ENCODE results near the gene NKX6-2. TPM values are rescaled to one million over a fixed set of nuclear protein-coding genes. Genes with fewer than 3 reads are reported as not detected.

NKX6-2 gene
- total RNA-seq, 4 donors from 2014 or later = 0.57 TPM; not detected in 3

DNA sequence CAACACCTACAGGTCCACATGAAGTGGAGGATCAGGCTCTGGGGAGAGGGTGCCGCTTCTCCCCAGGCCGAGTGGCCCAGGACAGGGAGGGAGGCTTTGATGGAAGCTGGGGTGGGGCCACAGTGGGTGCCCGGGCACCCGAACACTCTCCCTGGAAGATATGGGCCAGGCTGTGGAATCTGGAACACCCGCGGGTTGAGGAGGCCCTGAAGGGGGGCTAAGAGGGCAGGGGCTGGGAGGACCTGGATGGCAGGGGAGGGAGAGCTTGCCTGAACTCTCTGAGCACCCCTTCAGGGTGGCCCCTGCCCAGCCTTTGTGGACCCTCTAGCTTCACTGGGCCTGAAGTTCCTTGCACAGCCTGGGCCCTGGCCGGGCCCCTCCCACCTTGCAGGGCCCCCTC lies 4.5 kb upstream of the NKX6-2 start:
- no peak for DNase-seq
- 35% methylated on average over 5 of the region's 7 CpGs; no CpG with 5 or more reads in 1 of the 2 donors for WGBS, 2 donors
- Histone ChIP-seq H3K27ac (no peak overlapping the region), H3K9me3 (no peaks in the 10 kb centered on the region), H3K36me3 (no peaks in the 10 kb centered on the region), H3K4me3 (no peak overlapping the region), H3K4me1 (peaks cover 12 to 32% (median 26%) of the 10 kb centered on the region in 3 donors), H3K27me3 (peaks cover 21 to 88% (median 30%) of the 10 kb centered on the region in 4 donors)
- intact Hi-C loops (cut with DNase I) = no loop called here
- no peak for TF ChIP-seq POLR2A (IDR thresholded peaks at IDR 0.05)

DNA sequence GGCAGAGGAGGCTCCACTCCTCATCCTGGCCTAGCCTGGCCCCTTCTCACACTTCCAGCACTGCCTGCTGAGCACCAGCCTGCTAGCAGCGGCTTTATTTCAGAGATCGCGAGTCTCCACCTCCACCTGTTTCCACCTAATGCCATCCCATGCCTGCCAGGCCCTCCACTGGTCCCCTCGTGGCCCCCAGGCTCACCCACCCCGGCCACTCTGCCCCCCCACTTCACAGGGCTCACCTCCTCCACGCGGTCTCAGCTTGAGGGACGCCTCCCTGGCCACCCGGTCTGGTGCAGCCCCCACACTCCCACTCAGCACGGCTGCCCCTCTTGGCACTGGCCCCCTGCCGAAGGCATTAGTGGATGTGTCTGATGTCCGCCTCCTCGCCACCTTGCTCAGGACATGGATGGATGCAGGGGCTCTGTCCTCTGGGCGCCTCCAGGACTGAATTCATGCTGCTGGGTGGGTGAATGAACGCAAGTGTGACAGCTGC lies 3.8 kb upstream of the NKX6-2 start:
- Histone ChIP-seq H3K36me3 (no peaks in the 10 kb centered on the region), H3K4me1 (peaks cover 12 to 40% (median 27%) of the 10 kb centered on the region in 3 donors), H3K4me3 (no peak overlapping the region), H3K9me3 (peaks cover 0 to under 1% (median 0%) of the 10 kb centered on the region in 3 donors), H3K27me3 (peaks cover 24 to 91% (median 35%) of the 10 kb centered on the region in 4 donors), H3K27ac (no peak overlapping the region)
- no peak for DNase-seq
- intact Hi-C loops (cut with DNase I) = no loop called here
- TF ChIP-seq, protein P1, sequence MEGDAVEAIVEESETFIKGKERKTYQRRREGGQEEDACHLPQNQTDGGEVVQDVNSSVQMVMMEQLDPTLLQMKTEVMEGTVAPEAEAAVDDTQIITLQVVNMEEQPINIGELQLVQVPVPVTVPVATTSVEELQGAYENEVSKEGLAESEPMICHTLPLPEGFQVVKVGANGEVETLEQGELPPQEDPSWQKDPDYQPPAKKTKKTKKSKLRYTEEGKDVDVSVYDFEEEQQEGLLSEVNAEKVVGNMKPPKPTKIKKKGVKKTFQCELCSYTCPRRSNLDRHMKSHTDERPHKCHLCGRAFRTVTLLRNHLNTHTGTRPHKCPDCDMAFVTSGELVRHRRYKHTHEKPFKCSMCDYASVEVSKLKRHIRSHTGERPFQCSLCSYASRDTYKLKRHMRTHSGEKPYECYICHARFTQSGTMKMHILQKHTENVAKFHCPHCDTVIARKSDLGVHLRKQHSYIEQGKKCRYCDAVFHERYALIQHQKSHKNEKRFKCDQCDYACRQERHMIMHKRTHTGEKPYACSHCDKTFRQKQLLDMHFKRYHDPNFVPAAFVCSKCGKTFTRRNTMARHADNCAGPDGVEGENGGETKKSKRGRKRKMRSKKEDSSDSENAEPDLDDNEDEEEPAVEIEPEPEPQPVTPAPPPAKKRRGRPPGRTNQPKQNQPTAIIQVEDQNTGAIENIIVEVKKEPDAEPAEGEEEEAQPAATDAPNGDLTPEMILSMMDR (IDR thresholded peaks at IDR 0.05) = no peak
- no peak for TF ChIP-seq POLR2A (IDR thresholded peaks at IDR 0.05)
- WGBS, 2 donors = 58 to 68% methylated on average over 3 to 7 of the region's 15 CpGs

DNA sequence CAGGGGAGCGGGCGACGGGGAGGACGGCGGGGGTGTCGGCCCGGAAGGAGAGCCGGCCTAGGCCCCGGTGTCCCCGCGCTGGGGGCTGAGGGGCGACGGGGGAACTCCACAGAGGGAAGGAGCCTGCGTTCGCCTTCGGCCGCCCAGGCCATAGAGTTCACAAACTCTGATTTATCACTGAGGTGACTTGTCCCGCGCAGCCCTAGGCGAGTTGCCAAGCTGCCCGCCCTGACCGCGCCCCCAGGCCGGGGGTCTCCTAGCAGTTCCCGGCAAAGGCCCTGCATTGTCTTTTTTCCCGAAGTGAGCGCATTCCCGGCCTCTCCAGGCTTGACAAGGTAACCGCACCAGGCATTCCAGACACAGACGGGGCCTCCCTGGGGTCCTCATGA lies 2.9 kb upstream of the NKX6-2 start:
- Histone ChIP-seq H3K4me3 (no peak overlapping the region), H3K36me3 (no peaks in the 10 kb centered on the region), H3K9me3 (peaks cover 0 to 7% (median 0%) of the 10 kb centered on the region in 3 donors), H3K27me3 (peaks cover 26 to 91% (median 41%) of the 10 kb centered on the region in 4 donors), H3K4me1 (peaks cover 12 to 48% (median 27%) of the 10 kb centered on the region in 3 donors), H3K27ac (no peak overlapping the region)
- TF ChIP-seq POLR2A (IDR thresholded peaks at IDR 0.05) = no peak
- TF ChIP-seq, protein P1 (IDR thresholded peaks at IDR 0.05) = no peak
- 29% methylated on average over 4 of the region's 30 CpGs; no CpG with 5 or more reads in 1 of the 2 donors for WGBS, 2 donors
- intact Hi-C loops (cut with DNase I) = no loop called here
- DNase-seq = no peak

DNA sequence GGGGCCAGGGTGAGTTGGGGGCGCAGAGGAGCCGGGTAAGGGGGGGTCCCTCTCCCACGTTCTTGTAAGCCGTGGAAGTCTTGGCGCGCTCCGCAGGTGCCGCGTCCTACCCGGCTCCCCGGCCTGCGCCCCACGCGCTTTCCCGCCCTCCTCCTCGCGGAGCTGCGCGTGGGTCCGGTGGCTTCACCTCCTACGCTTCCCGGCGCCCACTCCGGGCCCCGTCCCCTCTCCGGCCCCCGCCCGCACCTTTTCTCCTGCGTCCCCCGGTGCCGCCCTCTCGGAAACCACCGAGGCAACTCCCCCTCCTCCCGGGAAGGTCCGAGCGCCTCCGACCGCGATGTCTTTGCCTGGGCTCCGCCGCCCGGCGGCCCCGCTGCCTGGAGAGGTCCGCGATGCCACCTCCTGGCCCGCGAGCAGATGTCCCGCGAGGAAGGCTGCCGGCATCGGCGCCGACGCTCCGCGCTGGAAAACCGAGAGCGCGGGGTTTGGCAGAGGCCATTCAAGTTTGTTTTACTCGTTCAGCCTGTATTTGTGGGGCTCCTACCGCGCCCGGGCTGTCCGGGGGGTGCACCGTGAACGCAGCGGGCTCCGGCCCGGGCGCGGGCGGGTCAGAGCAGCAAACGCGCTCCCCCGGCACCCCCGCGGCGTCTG lies 2.4 kb upstream of the NKX6-2 start:
- Histone ChIP-seq H3K4me1 (peaks cover 12 to 48% (median 27%) of the 10 kb centered on the region in 3 donors), H3K27me3 (peaks cover 26 to 91% (median 42%) of the 10 kb centered on the region in 4 donors), H3K27ac (no peak overlapping the region), H3K36me3 (no peaks in the 10 kb centered on the region), H3K9me3 (peaks cover 0 to 7% (median 0%) of the 10 kb centered on the region in 3 donors), H3K4me3 (peak overlapping the region in 2 of 4 donors; percentile 33 to 45)
- WGBS, 2 donors = 3 to 5% methylated on average over 8 to 27 of the region's 79 CpGs
- DNase-seq = no peak
- intact Hi-C loops (cut with DNase I) = no loop called here
- TF ChIP-seq, protein P1 (IDR thresholded peaks at IDR 0.05) = peak in 3 of 6 experiments; percentile 5 to 17 (median 10)
- TF ChIP-seq POLR2A (IDR thresholded peaks at IDR 0.05) = no peak

DNA sequence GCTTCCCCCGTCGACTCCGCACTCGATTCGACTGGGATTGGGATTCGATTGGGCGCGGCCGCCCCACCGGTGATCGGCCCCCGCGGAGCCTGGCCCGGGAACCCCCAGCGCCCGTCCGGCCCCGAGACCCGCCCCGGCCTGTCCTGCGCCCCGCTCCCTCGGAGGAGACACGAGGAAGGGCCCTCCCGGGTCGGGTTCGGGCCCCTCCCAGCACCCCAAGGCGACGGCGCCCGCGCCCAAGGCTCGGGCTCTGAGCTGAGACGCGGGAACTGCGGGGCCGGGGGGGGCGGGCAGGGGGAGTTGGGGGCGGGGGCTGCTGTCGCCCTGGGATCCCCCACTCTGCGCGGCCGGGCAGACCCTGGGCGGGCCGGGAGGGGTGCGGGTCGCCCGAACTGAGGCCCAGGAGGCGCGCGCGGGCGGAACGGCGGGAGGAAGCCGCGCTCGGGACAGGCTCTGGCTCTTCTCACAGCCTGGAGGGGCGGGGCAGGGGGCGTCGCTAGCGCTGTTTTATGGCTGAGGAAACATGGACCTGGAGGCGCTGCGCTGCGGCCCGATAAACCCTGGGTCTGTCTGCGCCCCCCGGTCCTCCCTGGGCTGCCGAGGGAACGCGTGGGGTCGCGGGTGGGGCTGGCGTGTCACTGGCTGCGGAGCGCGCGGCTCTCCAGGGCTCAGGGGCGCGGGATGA lies 1.7 kb upstream of the NKX6-2 start:
- Histone ChIP-seq H3K27me3 (peaks cover 26 to 90% (median 42%) of the 10 kb centered on the region in 4 donors), H3K4me1 (peaks cover 12 to 48% (median 27%) of the 10 kb centered on the region in 3 donors), H3K27ac (no peak overlapping the region), H3K9me3 (peaks cover 0 to 7% (median 0%) of the 10 kb centered on the region in 3 donors), H3K4me3 (peak overlapping the region in 3 of 4 donors; percentile 22 to 45 (median 33)), H3K36me3 (peaks cover 0 to 4% (median 0%) of the 10 kb centered on the region in 3 donors)
- WGBS, 2 donors = no CpG with 5 or more reads among the region's 80 CpGs
- TF ChIP-seq POLR2A (IDR thresholded peaks at IDR 0.05) = no peak
- TF ChIP-seq, protein P1 (IDR thresholded peaks at IDR 0.05) = no peak
- no peak for DNase-seq
- intact Hi-C loops (cut with DNase I) = no loop called here

Data from esophagus squamous epithelium (tissue), 5 donors.